Measurements from ENCODE around the gene KIF2A.

The KIF2A gene

GRCh38 chr5:62340979-62341378 is 35.0 kb downstream of the KIF2A start (continued):
- TF ChIP-seq ZNF704 (tag by site-specific recombination; IDR thresholded peaks at IDR 0.05) (no peak), ZNF692 (tag by site-specific recombination; IDR thresholded peaks at IDR 0.05) (no peak)

- CTCF ChIA-PET = no interaction called here
- no peak for TF ChIP-seq GFI1B (tag by site-specific recombination; IDR thresholded peaks at IDR 0.05)
- no peak for TF ChIP-seq ZNF10 (tag by site-specific recombination; IDR thresholded peaks at IDR 0.05)
- no peak for TF ChIP-seq OVOL3 (tag by site-specific recombination; IDR thresholded peaks at IDR 0.05)
- TF ChIP-seq ZNF692 (tag by site-specific recombination; IDR thresholded peaks at IDR 0.05) = no peak
- no peak for TF ChIP-seq PRDM1 (tag by site-specific recombination; IDR thresholded peaks at IDR 0.05)
- TF ChIP-seq ZNF549 (tag by site-specific recombination; IDR thresholded peaks at IDR 0.05) = no peak
- no peak for TF ChIP-seq ZNF138 (tag by site-specific recombination; IDR thresholded peaks at IDR 0.05; ENCODE audit: borderline replicate concordance)
- TF ChIP-seq ZBTB21 (tag by site-specific recombination; IDR thresholded peaks at IDR 0.05) = no peak
- no peak for TF ChIP-seq ZNF76 (tag by site-specific recombination; IDR thresholded peaks at IDR 0.05; ENCODE audit: borderline replicate concordance, low read depth)
- no peak for TF ChIP-seq ZNF362 (tag by site-specific recombination; IDR thresholded peaks at IDR 0.05)
- no peak for TF ChIP-seq ZBTB7A (tag by site-specific recombination; IDR thresholded peaks at IDR 0.05; ENCODE audit: low read depth)
- no peak for TF ChIP-seq ZNF585B (tag by site-specific recombination; IDR thresholded peaks at IDR 0.05)
- no peak for TF ChIP-seq ZNF677 (tag by site-specific recombination; IDR thresholded peaks at IDR 0.05)
- no peak for TF ChIP-seq ZNF302 (tag by site-specific recombination; IDR thresholded peaks at IDR 0.05; ENCODE audit: low read depth)
- no peak for TF ChIP-seq ZNF280D (tag by site-specific recombination; IDR thresholded peaks at IDR 0.05)
- no peak for TF ChIP-seq AEBP2 (tag by site-specific recombination; IDR thresholded peaks at IDR 0.05; ENCODE audit: borderline replicate concordance)
- TF ChIP-seq ZNF324 (tag by site-specific recombination; IDR thresholded peaks at IDR 0.05) = no peak
- no peak for TF ChIP-seq OSR2 (tag by site-specific recombination; IDR thresholded peaks at IDR 0.05)
- Histone ChIP-seq H3K27ac (ENCODE audit: extremely low read depth, low read depth, low read length) (no peak overlapping the region), H3K9me3 (ENCODE audit: control insufficient read depth, insufficient read depth, low read depth, low read length) (no peaks in the 10 kb centered on the region), H3K4me3 (ENCODE audit: low read depth, low read length) (no peak overlapping the region), H3K4me1 (ENCODE audit: control insufficient read depth, insufficient read depth, low read length) (no peaks in the 10 kb centered on the region), H3K36me3 (ENCODE audit: control insufficient read depth in 2 of 2, insufficient read depth in 1 of 2, low read length in 2 of 2) (no peaks in the 10 kb centered on the region)
- POLR2A ChIA-PET = no interaction called here
Observed at GRCh38 chr5:62341783-62342475, 35.9 kb downstream of the KIF2A start.
